ENCODE data around the gene TXNL4B.

DNA sequence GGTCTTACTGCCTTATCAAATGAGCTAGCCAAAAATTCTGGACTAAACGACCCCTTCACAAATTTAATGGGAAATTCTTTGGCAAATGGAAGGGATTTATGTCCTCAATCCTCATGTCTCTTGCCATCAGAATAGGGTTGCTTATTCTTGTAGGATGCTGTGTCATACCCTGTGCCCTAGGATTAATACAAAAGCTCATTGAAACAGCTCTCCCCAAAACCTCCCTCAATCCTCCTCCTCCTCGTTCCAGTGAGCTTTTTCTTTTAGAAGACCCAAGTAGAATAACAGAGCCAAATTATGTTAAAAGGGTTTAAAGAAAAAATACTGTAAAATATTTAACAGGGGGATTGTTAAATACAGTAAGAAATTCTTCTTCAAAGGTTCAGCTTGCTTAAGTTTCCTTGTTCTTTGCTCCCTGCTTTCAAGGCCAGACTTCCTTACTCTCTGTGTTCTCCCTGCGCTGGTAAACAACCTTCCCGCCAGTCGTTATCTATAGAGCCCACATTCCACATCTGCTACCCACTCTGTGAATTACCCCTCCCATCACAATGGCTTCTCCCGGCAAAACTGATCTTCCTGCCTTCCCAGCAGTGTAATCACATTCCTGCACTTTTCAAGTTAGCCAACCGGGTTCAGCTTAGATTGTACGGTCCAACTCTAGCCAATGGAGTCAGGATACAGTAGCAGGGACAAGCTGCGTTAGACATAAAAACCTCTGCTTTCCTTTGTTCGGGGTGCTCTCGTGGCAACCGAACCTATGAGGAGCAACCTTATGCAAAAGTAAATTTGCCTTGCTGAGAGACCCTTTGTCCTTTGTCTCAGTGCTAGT lies 20.7 kb downstream of the TXNL4B start:
- TF ChIP-seq, protein P1, sequence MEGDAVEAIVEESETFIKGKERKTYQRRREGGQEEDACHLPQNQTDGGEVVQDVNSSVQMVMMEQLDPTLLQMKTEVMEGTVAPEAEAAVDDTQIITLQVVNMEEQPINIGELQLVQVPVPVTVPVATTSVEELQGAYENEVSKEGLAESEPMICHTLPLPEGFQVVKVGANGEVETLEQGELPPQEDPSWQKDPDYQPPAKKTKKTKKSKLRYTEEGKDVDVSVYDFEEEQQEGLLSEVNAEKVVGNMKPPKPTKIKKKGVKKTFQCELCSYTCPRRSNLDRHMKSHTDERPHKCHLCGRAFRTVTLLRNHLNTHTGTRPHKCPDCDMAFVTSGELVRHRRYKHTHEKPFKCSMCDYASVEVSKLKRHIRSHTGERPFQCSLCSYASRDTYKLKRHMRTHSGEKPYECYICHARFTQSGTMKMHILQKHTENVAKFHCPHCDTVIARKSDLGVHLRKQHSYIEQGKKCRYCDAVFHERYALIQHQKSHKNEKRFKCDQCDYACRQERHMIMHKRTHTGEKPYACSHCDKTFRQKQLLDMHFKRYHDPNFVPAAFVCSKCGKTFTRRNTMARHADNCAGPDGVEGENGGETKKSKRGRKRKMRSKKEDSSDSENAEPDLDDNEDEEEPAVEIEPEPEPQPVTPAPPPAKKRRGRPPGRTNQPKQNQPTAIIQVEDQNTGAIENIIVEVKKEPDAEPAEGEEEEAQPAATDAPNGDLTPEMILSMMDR (IDR thresholded peaks at IDR 0.05), result no peak
- no peak for TF ChIP-seq POLR2A (IDR thresholded peaks at IDR 0.05)

All from testis (tissue), 2 donors.